Measurements from ENCODE around the gene ITPRIPL2. TPM values are rescaled to one million over a fixed set of nuclear protein-coding genes. Genes with fewer than 3 reads are reported as not detected.

Gene ITPRIPL2
- polyA plus RNA-seq, 1 donor (not counting 4 experiments of a cell fraction or from before 2014, with no cell fraction given) = 5.9 TPM

DNA sequence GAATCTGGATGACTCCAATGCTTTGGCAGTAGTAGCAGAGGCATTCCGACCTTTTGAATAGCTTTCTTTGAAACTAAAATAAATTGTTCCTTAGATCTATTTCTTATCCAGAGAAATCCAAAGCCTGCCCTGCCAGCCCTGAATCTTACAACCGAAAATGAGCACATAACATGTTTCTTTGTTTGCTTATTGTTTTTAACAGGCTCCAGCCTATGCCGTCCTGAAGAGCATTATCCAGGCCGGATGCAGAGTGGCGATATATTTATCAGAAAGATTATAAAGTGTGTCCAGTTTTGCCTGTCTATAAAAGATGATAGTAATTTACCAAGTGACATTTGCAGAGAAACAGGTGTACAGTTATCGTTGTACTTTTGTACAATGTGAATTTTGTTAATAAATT is 35.9 kb upstream of the ITPRIPL2 start:
- no peaks in the 10 kb centered on the region for H3K9me3 ChIP-seq (ENCODE audit: control insufficient read depth, low read depth, low read length)
- H3K27me3 ChIP-seq (ENCODE audit: control insufficient read depth, extremely low read depth, insufficient read depth, low read length) = no peaks in the 10 kb centered on the region
- no peaks in the 10 kb centered on the region for H3K79me2 ChIP-seq (ENCODE audit: control insufficient read depth, insufficient read depth, low read length)
- no peak overlapping the region for H2AFZ ChIP-seq (ENCODE audit: control insufficient read depth, low read length)
- dilution Hi-C loops (cut with MboI; ENCODE audit: extremely low pct_ligation_motif_present, low sequenced_read_pairs) = no loop called here
- H3K9ac ChIP-seq (ENCODE audit: control insufficient read depth, extremely low read depth, insufficient read depth, low read length) = no peak overlapping the region
- H3K4me3 ChIP-seq (ENCODE audit: control insufficient read depth in 2 of 3, extremely low read depth in 1 of 3, insufficient read depth in 2 of 3, low read depth in 1 of 3, low read length in 3 of 3) = no peak overlapping the region
- no peaks in the 10 kb centered on the region for H4K20me1 ChIP-seq (ENCODE audit: control insufficient read depth, extremely low read depth, insufficient read depth, low read length)
- no peak overlapping the region for H3K4me2 ChIP-seq (ENCODE audit: control insufficient read depth, extremely low read depth, insufficient read depth, low read depth, low read length)
- H3K36me3 ChIP-seq (ENCODE audit: control insufficient read depth in 2 of 2, extremely low read depth in 1 of 2, insufficient read depth in 2 of 2, low read length in 2 of 2) = peaks cover 3 to 16% of the 10 kb centered on the region in 2 experiments
- no peaks in the 10 kb centered on the region for H3K4me1 ChIP-seq (ENCODE audit: control insufficient read depth, extremely low read depth, insufficient read depth, low read length)
- DNase-seq (ENCODE audit: low read depth, low spot score) (no peak), FAIRE-seq (no peak)
- no peak for TF ChIP-seq EZH2 (IDR thresholded peaks at IDR 0.05; ENCODE audit: low read length)
- H3K9me1 ChIP-seq (ENCODE audit: control insufficient read depth, extremely low read depth, insufficient read depth, low read length) = no peaks in the 10 kb centered on the region
- no peak overlapping the region for H3K27ac ChIP-seq (ENCODE audit: control insufficient read depth, insufficient read depth, low read length)

DNA sequence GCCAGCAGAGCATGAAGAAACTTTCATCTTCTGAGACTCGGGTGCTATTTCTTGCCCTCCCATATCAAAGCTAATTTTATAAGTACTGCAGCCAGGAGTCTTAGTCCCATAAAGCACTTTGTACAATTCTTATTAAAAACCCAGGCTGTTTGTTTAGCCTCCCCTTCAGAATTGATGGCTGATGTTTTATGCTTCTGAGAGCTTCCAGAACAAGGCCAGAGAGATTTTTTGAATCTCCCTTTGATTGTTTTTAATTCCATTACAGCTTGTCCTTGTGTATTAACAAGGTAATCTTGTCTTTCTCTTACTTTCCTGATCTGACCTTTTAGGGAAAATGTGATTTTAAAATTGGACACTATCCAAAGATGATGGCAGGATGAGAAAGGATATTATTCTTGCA is 30.1 kb upstream of the ITPRIPL2 start:
- no peak overlapping the region for H2AFZ ChIP-seq (ENCODE audit: control insufficient read depth, low read length)
- no peaks in the 10 kb centered on the region for H3K9me1 ChIP-seq (ENCODE audit: control insufficient read depth, extremely low read depth, insufficient read depth, low read length)
- dilution Hi-C loops (cut with MboI; ENCODE audit: extremely low pct_ligation_motif_present, low sequenced_read_pairs) = no loop called here
- no peak overlapping the region for H3K9ac ChIP-seq (ENCODE audit: control insufficient read depth, extremely low read depth, insufficient read depth, low read length)
- TF ChIP-seq, protein P1, sequence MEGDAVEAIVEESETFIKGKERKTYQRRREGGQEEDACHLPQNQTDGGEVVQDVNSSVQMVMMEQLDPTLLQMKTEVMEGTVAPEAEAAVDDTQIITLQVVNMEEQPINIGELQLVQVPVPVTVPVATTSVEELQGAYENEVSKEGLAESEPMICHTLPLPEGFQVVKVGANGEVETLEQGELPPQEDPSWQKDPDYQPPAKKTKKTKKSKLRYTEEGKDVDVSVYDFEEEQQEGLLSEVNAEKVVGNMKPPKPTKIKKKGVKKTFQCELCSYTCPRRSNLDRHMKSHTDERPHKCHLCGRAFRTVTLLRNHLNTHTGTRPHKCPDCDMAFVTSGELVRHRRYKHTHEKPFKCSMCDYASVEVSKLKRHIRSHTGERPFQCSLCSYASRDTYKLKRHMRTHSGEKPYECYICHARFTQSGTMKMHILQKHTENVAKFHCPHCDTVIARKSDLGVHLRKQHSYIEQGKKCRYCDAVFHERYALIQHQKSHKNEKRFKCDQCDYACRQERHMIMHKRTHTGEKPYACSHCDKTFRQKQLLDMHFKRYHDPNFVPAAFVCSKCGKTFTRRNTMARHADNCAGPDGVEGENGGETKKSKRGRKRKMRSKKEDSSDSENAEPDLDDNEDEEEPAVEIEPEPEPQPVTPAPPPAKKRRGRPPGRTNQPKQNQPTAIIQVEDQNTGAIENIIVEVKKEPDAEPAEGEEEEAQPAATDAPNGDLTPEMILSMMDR (optimal IDR thresholded peaks at IDR 0.05 in 1 of 3, IDR thresholded peaks at IDR 0.05 in 1 of 3, conservative IDR thresholded peaks at IDR 0.05 in 1 of 3; ENCODE audit: extremely low read depth in 1 of 3, insufficient read depth in 2 of 3, low read length in 3 of 3) = no peak
- TF ChIP-seq EZH2 (IDR thresholded peaks at IDR 0.05; ENCODE audit: low read length) = no peak
- no peaks in the 10 kb centered on the region for H3K79me2 ChIP-seq (ENCODE audit: control insufficient read depth, insufficient read depth, low read length)
- no peak overlapping the region for H3K4me2 ChIP-seq (ENCODE audit: control insufficient read depth, extremely low read depth, insufficient read depth, low read depth, low read length)
- H3K4me3 ChIP-seq (ENCODE audit: control insufficient read depth in 2 of 3, extremely low read depth in 1 of 3, insufficient read depth in 2 of 3, low read depth in 1 of 3, low read length in 3 of 3) = no peak overlapping the region
- no peaks in the 10 kb centered on the region for H4K20me1 ChIP-seq (ENCODE audit: control insufficient read depth, extremely low read depth, insufficient read depth, low read length)
- peaks cover 3% of the 10 kb centered on the region for H3K4me1 ChIP-seq (ENCODE audit: control insufficient read depth, extremely low read depth, insufficient read depth, low read length)
- no peaks in the 10 kb centered on the region for H3K27me3 ChIP-seq (ENCODE audit: control insufficient read depth, extremely low read depth, insufficient read depth, low read length)
- no peaks in the 10 kb centered on the region for H3K9me3 ChIP-seq (ENCODE audit: control insufficient read depth, low read depth, low read length)
- no peak for FAIRE-seq
- H3K27ac ChIP-seq (ENCODE audit: control insufficient read depth, insufficient read depth, low read length) = no peak overlapping the region
- H3K36me3 ChIP-seq (ENCODE audit: control insufficient read depth in 2 of 2, extremely low read depth in 1 of 2, insufficient read depth in 2 of 2, low read length in 2 of 2) = peaks cover 0 to 3% of the 10 kb centered on the region in 2 experiments
- no peak for DNase-seq (ENCODE audit: low read depth, low spot score)

DNA sequence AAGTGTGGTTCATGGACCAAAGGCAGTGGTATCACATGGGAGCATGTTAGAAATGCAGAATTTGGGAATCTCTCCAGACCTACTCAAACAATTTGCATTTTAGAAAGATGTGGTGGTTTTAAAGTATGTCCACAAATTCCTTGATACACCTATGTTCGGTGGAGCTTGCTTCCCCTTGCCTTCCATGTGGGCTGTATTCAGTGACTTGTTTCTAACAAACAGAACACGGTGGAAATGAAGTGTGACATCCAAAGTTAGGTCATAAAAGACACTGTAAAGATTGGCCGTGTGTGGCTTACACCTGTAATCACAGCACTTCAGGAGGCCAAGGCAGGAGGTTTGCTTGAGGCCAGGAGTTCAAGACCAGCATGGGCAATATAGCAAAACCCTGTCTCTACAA is 29.6 kb upstream of the ITPRIPL2 start:
- FAIRE-seq (no peak), DNase-seq (ENCODE audit: low read depth, low spot score) (no peak)
- no peaks in the 10 kb centered on the region for H3K79me2 ChIP-seq (ENCODE audit: control insufficient read depth, insufficient read depth, low read length)
- peaks cover 3% of the 10 kb centered on the region for H3K4me1 ChIP-seq (ENCODE audit: control insufficient read depth, extremely low read depth, insufficient read depth, low read length)
- H4K20me1 ChIP-seq (ENCODE audit: control insufficient read depth, extremely low read depth, insufficient read depth, low read length) = no peaks in the 10 kb centered on the region
- no peaks in the 10 kb centered on the region for H3K9me3 ChIP-seq (ENCODE audit: control insufficient read depth, low read depth, low read length)
- H3K4me2 ChIP-seq (ENCODE audit: control insufficient read depth, extremely low read depth, insufficient read depth, low read depth, low read length) = no peak overlapping the region
- H3K27me3 ChIP-seq (ENCODE audit: control insufficient read depth, extremely low read depth, insufficient read depth, low read length) = no peaks in the 10 kb centered on the region
- dilution Hi-C loops (cut with MboI; ENCODE audit: extremely low pct_ligation_motif_present, low sequenced_read_pairs) = no loop called here
- no peaks in the 10 kb centered on the region for H3K36me3 ChIP-seq (ENCODE audit: control insufficient read depth in 2 of 2, extremely low read depth in 1 of 2, insufficient read depth in 2 of 2, low read length in 2 of 2)
- H3K9ac ChIP-seq (ENCODE audit: control insufficient read depth, extremely low read depth, insufficient read depth, low read length) = no peak overlapping the region
- no peak overlapping the region for H2AFZ ChIP-seq (ENCODE audit: control insufficient read depth, low read length)
- TF ChIP-seq, protein P1 (optimal IDR thresholded peaks at IDR 0.05 in 1 of 3, IDR thresholded peaks at IDR 0.05 in 1 of 3, conservative IDR thresholded peaks at IDR 0.05 in 1 of 3; ENCODE audit: extremely low read depth in 1 of 3, insufficient read depth in 2 of 3, low read length in 3 of 3) = no peak
- TF ChIP-seq EZH2 (IDR thresholded peaks at IDR 0.05; ENCODE audit: low read length) = no peak
- H3K4me3 ChIP-seq (ENCODE audit: control insufficient read depth in 2 of 3, extremely low read depth in 1 of 3, insufficient read depth in 2 of 3, low read depth in 1 of 3, low read length in 3 of 3) = no peak overlapping the region
- no peaks in the 10 kb centered on the region for H3K9me1 ChIP-seq (ENCODE audit: control insufficient read depth, extremely low read depth, insufficient read depth, low read length)
- H3K27ac ChIP-seq (ENCODE audit: control insufficient read depth, insufficient read depth, low read length) = no peak overlapping the region
